Glutamatergic neuron (in vitro differentiated cells): ENCODE results near the gene DGKB. TPM values are rescaled to one million over a fixed set of nuclear protein-coding genes. Genes with fewer than 3 reads are reported as not detected.

Experiments
- DNase-seq: peaks from one replicate; pipeline ENCODE4 v3.0.0; 2022
- H3K27ac Mint-ChIP-seq: one replicate; pipeline ENCODE4 v1.8.0; 2020; ENCODE audit warnings: mild to moderate bottlenecking, mixed read lengths, inconsistent platforms; ENCODE audit not compliant: unreplicated experiment
- H3K27me3 Mint-ChIP-seq: one replicate; pipeline ENCODE4 v1.8.0; 2020; ENCODE audit warnings: mild to moderate bottlenecking, moderate library complexity, mixed read lengths, inconsistent platforms; ENCODE audit not compliant: unreplicated experiment
- H3K36me3 Mint-ChIP-seq: one replicate; pipeline ENCODE4 v1.8.0; 2020; ENCODE audit warnings: mild to moderate bottlenecking, mixed read lengths, inconsistent platforms; ENCODE audit not compliant: unreplicated experiment
- H3K4me1 Mint-ChIP-seq: one replicate; pipeline ENCODE4 v1.8.0; 2020; ENCODE audit warnings: mild to moderate bottlenecking, low read depth, mixed read lengths, inconsistent platforms; ENCODE audit not compliant: unreplicated experiment
- H3K4me3 Mint-ChIP-seq: one replicate; pipeline ENCODE4 v1.8.0; 2020; ENCODE audit warnings: mild to moderate bottlenecking, mixed read lengths, inconsistent platforms; ENCODE audit not compliant: unreplicated experiment
- H3K9me3 Mint-ChIP-seq: one replicate; pipeline ENCODE4 v1.8.0; 2020; ENCODE audit warnings: mild to moderate bottlenecking, moderate library complexity, mixed read lengths, inconsistent platforms; ENCODE audit not compliant: unreplicated experiment
- CTCF ChIP-seq: fragments of 200-600 bp; sonication (generic); IDR thresholded peaks from one replicate; pipeline ENCODE4 v1.5.0; 2021; ENCODE audit not compliant: partially characterized antibody, unreplicated experiment
- total RNA-seq: library from RNA; stranded (reverse); fragmentation: NEBNext Ultra II Directional; extraction: Animal tissue kit (Norgen Biotek cat#: 25700); gene quantifications from one replicate; pipeline ENCODE4 v1.2.1, GENCODE V29; 2021; ENCODE audit not compliant: unreplicated experiment

DGKB gene
- total RNA-seq, 1 donor from 2014 or later = 57.8 TPM

DNA sequence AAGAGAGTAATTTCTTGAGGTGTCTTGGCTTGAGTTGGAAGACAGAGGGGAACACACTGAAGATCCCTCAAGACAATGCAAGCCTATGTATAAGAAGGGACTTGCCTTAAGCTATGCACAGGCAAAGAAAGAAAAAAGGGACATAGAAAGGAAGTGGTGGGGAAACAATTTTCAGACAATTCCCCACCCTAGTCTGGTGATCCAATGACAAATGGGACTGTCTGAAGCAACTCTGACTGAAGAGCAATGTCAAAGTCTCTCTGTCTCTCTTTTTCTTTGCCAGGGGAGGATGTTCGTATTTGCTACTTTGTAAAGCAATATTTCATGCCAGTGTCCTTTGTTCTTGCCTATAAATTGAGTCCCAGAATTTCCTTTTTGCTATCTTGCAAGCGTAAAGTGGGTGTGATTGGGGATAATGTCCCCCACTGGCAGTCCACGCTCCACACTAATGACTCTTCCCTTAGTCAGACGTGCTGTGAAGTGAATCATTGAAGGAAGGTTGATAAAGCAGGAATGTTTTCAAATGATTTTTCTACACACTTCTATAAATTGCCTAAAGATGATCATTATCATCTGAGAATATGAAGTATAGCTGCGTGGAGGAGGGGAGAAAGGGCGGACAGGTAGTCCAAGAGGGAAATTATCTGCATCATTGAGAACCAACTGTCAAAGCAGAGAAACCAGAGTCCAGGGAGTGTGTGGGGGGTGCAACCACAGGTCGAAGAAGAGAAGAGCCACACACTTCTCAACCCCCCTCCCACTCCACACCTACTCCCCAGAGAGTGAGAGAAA, 669.3 kb downstream of the DGKB start:
- no peak for DNase-seq
- no peak for TF ChIP-seq CTCF
- no peak overlapping the region for H3K4me3 Mint-ChIP-seq
- H3K36me3 Mint-ChIP-seq = no peaks in the 10 kb centered on the region
- no peak overlapping the region for H3K27ac Mint-ChIP-seq
- H3K27me3 Mint-ChIP-seq = no peaks in the 10 kb centered on the region
- no peaks in the 10 kb centered on the region for H3K9me3 Mint-ChIP-seq
- peaks cover 14% of the 10 kb centered on the region for H3K4me1 Mint-ChIP-seq

- DNase-seq = no peak
- Mint-ChIP-seq H3K4me3 (no peak overlapping the region), H3K27ac (no peak overlapping the region), H3K36me3 (no peaks in the 10 kb centered on the region), H3K27me3 (no peaks in the 10 kb centered on the region), H3K9me3 (no peaks in the 10 kb centered on the region), H3K4me1 (peaks cover 13% of the 10 kb centered on the region)
- no peak for TF ChIP-seq CTCF
These were observed 673.5 kb downstream of the DGKB start for GRCh38 chr7:14229047-14229446.

DNA sequence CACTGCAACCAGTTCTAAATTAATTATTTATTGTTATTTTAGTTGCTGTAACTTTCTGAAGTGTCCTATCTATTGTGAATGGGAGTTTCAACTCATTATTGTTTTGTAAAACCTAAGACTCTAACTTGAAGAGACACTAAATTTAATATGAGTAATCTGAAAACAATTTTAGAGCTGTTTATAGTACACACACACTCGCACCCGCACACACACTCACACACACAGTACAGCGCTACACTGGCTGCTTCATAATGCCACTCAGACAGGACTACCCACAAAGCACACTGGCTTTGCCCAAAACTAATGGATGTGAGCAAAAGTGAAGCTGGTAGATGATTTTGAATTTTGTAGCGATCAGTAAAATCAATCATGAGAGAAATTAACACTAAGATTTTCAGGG, 674.2 kb downstream of the DGKB start:
- Mint-ChIP-seq H3K9me3 (no peaks in the 10 kb centered on the region), H3K27ac (no peak overlapping the region), H3K36me3 (no peaks in the 10 kb centered on the region)

GRCh38 chr7:14226126-14226525, 676.4 kb downstream of the DGKB start:
- no peaks in the 10 kb centered on the region for H3K36me3 Mint-ChIP-seq
- DNase-seq = no peak
- H3K9me3 Mint-ChIP-seq = no peaks in the 10 kb centered on the region
- H3K4me3 Mint-ChIP-seq = no peak overlapping the region
- no peaks in the 10 kb centered on the region for H3K27me3 Mint-ChIP-seq
- no peak for TF ChIP-seq CTCF
- H3K4me1 Mint-ChIP-seq = peaks cover 9% of the 10 kb centered on the region
- H3K27ac Mint-ChIP-seq = no peak overlapping the region

More for the DNA sequence above, 674.2 kb downstream of the DGKB start:
- Mint-ChIP-seq H3K4me1 (peaks cover 12% of the 10 kb centered on the region), H3K4me3 (no peak overlapping the region), H3K27me3 (no peaks in the 10 kb centered on the region)
- no peak for TF ChIP-seq CTCF
- no peak for DNase-seq

DNA sequence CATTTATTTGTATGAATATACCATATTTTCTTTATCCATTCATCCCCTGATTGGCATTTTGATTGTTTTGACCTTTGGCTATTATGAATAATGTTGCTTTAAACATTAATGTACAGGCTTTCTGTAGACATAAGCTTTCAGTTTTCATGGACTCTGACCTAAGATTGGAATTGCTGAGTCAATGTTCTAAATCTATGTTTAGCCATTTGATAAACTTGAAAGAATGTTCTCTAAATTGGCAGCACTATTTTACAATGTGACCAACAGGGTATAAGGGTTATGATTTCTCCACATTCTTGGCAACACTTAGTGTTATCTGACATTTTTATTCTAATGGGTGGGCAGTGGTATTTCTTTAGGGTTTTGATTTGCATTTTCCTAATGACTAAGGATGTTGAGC, 683.4 kb downstream of the DGKB start:
- Mint-ChIP-seq H3K4me1 (peaks cover 3% of the 10 kb centered on the region), H3K27me3 (no peaks in the 10 kb centered on the region), H3K9me3 (no peaks in the 10 kb centered on the region), H3K36me3 (no peaks in the 10 kb centered on the region), H3K27ac (no peak overlapping the region), H3K4me3 (no peak overlapping the region)
- no peak for TF ChIP-seq CTCF
- DNase-seq = no peak
